Right lobe of liver (tissue), 4 donors: ENCODE data around the gene GRIA1.

Experiments
- CTCF ChIP-seq, 4 donors: fragments of 200-600 bp in 3 of 4; fragments of 450-650 bp in 1 of 4; IDR thresholded peaks; one replicate each; pipeline versions ENCODE4 v1.5.1 to v1.8.0; 2016 to 2022; ENCODE audit warnings: antibody characterized with exemption in 4 of 4, mild to moderate bottlenecking in 2 of 4
- POLR2A ChIP-seq: fragments of 450-650 bp; IDR thresholded peaks from one replicate; pipeline ENCODE4 v1.6.1; 2017; ENCODE audit warnings: antibody characterized with exemption, mild to moderate bottlenecking
- donor health status: DM: no; HTN: no; CAD: no.
- donor health status: DM: no; HTN: no; CAD: no.
- donor health status: DM: no; HTN: yes; CAD: no.

- TF ChIP-seq POLR2A (no peak), CTCF (IDR thresholded peaks at IDR 0.05) (no peak)
Measured at GRCh38 chr5:153816870-153817269, 326.4 kb downstream of the GRIA1 start.
